Bronchial epithelial cell (primary cell): ENCODE results near the gene NOSTRIN. TPM values are rescaled to one million over a fixed set of nuclear protein-coding genes. Genes with fewer than 3 reads are reported as not detected.

Source experiments
- DNase-seq: peaks from one replicate; pipeline ENCODE4 v3.0.0-alpha.2; 2010; ENCODE audit warnings: low read depth
- FAIRE-seq: peaks from 2 replicates; lab custom pipeline; 2011; peaks lifted over from hg19 to GRCh38; lab: Jason Lieb, UNC
- H3K27me3 ChIP-seq: 2 replicates; pipeline ENCODE4 v1.5.1; 2011; ENCODE audit warnings: low read length; ENCODE audit not compliant: control insufficient read depth, insufficient read depth
- H3K36me3 ChIP-seq: 2 replicates; pipeline ENCODE4 v1.5.1; 2011; ENCODE audit warnings: low read length; ENCODE audit not compliant: control insufficient read depth, insufficient read depth
- H3K4me3 ChIP-seq: 2 replicates; pipeline ENCODE4 v1.5.1; 2011; ENCODE audit warnings: mild to moderate bottlenecking, low read depth, low read length, control low read depth
- total RNA-seq: library from RNA; depleted of rRNA; stranded (reverse); fragments of >200 nt; gene quantifications from 2 replicates; pipeline ENCODE4 v1.2.1, GENCODE V29; 2014
- TF ChIP-seq, protein P1 (sequence below): IDR thresholded peaks from 2 replicates; pipeline ENCODE4 v1.5.1; 2011; ENCODE audit warnings: mild to moderate bottlenecking, moderate library complexity, low read length, control low read depth, inconsistent platforms; ENCODE audit not compliant: insufficient read depth, severe bottlenecking

NOSTRIN gene
- total RNA-seq, 1 donor from 2014 or later, result 0.26 TPM

- DNase-seq (no peak), FAIRE-seq (no peak)
- no peaks in the 10 kb centered on the region for H3K36me3 ChIP-seq
- H3K4me3 ChIP-seq, result no peak overlapping the region
- TF ChIP-seq, protein P1, sequence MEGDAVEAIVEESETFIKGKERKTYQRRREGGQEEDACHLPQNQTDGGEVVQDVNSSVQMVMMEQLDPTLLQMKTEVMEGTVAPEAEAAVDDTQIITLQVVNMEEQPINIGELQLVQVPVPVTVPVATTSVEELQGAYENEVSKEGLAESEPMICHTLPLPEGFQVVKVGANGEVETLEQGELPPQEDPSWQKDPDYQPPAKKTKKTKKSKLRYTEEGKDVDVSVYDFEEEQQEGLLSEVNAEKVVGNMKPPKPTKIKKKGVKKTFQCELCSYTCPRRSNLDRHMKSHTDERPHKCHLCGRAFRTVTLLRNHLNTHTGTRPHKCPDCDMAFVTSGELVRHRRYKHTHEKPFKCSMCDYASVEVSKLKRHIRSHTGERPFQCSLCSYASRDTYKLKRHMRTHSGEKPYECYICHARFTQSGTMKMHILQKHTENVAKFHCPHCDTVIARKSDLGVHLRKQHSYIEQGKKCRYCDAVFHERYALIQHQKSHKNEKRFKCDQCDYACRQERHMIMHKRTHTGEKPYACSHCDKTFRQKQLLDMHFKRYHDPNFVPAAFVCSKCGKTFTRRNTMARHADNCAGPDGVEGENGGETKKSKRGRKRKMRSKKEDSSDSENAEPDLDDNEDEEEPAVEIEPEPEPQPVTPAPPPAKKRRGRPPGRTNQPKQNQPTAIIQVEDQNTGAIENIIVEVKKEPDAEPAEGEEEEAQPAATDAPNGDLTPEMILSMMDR, result no peak
- H3K27me3 ChIP-seq, result no peaks in the 10 kb centered on the region
Measured at GRCh38 chr2:168825126-168825525, 22.7 kb downstream of the NOSTRIN start.

DNA sequence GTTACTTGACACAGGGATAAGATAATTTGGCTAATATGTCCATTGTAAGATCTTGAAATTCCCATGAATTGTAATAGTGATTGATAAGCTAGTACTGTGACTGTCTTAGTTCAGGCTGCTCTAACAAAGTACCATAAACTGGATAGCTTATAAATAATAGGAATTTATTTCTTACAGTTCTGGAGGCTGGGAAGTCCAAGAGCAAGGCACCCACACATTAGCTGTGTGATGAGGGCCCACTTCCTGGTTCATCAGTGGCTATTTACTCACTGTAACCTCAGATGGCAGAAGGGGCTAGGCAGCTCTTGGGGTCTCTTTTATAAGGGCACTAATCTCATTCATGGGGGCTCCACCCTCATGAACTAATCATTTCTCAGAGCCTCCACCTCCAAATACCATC lies 28.5 kb downstream of the NOSTRIN start:
- TF ChIP-seq, protein P1, result no peak
- no peak overlapping the region for H3K4me3 ChIP-seq
- DNase-seq, result no peak
- FAIRE-seq, result no peak
- no peaks in the 10 kb centered on the region for H3K36me3 ChIP-seq
- no peaks in the 10 kb centered on the region for H3K27me3 ChIP-seq

- H3K36me3 ChIP-seq, result no peaks in the 10 kb centered on the region
- H3K4me3 ChIP-seq, result no peak overlapping the region
- DNase-seq (no peak), FAIRE-seq (no peak)
- TF ChIP-seq, protein P1, result no peak
- H3K27me3 ChIP-seq, result no peaks in the 10 kb centered on the region
Measured at GRCh38 chr2:168831662-168832061, 29.2 kb downstream of the NOSTRIN start.

DNA sequence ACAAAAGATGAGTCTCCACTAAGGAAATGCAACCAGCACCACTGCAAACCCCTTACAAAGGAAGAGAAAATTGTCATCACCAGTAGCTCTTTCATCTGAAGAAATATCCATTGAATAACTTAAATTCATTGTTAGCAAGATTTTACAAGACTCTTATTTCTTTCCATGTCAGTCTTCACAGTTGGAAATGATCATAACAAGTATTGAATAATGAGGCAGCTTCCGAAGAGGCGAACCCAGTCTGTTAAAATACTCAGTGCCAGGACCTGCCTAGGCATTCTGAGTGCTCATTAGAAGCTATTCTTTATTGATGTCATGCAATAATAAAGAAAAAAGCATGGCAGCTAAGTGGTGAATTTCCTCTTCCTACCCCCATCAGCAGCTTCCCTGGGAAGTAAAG lies 33.5 kb downstream of the NOSTRIN start:
- TF ChIP-seq, protein P1, result no peak
- Histone ChIP-seq H3K4me3 (no peak overlapping the region), H3K27me3 (no peaks in the 10 kb centered on the region), H3K36me3 (no peaks in the 10 kb centered on the region)
- DNase-seq (no peak), FAIRE-seq (no peak)

- Histone ChIP-seq H3K36me3 (no peaks in the 10 kb centered on the region), H3K4me3 (no peak overlapping the region), H3K27me3 (no peaks in the 10 kb centered on the region)
- no peak for DNase-seq
- FAIRE-seq, result no peak
- TF ChIP-seq, protein P1, result no peak
Measured at GRCh38 chr2:168841445-168841844, 39.0 kb downstream of the NOSTRIN start.

GRCh38 chr2:168843253-168843652 lies 40.8 kb downstream of the NOSTRIN start:
- Histone ChIP-seq H3K36me3 (no peaks in the 10 kb centered on the region), H3K4me3 (no peak overlapping the region), H3K27me3 (no peaks in the 10 kb centered on the region)
- TF ChIP-seq, protein P1, result no peak
- DNase-seq (no peak), FAIRE-seq (no peak)
